Activated CD8-positive, alpha-beta T cell treated with anti-CD3 and anti-CD28 coated beads, Interleukin-2, amount 10 ng/mL, durations not matched to agents 7 days and 5 days (primary cell): Measurements from ENCODE around the gene IFT43. TPM values are rescaled to one million over a fixed set of nuclear protein-coding genes. Genes with fewer than 3 reads are reported as not detected.

Source experiments
- ATAC-seq: fragments of 150-1000 bp; cut with Tn5 transposase; one replicate; pipeline ENCODE4 v1.10.0; 2021; ENCODE audit warnings: moderate library complexity
- CTCF ChIA-PET: fragments of 350-600 bp; sonication (Branson Sonifier 250); formaldehyde crosslinking; loops from one replicate; lab custom pipeline; 2021; ENCODE audit warnings: antibody characterized with exemption; lab: Charles Lee
- POLR2A ChIA-PET: fragments of 350-600 bp; sonication (Branson Sonifier 250); formaldehyde crosslinking; loops from one replicate; lab custom pipeline; 2021; ENCODE audit warnings: antibody characterized with exemption; lab: Charles Lee
- DNase-seq: peaks from one replicate; pipeline ENCODE4 v3.0.0-alpha.2; 2020
- H3K27ac Mint-ChIP-seq: one replicate; pipeline ENCODE4 v1.8.0; 2021; ENCODE audit warnings: mild to moderate bottlenecking, mixed read lengths
- H3K27me3 Mint-ChIP-seq: one replicate; pipeline ENCODE4 v1.8.0; 2021; ENCODE audit warnings: low read depth, mixed read lengths
- H3K36me3 Mint-ChIP-seq: one replicate; pipeline ENCODE4 v1.8.0; 2021; ENCODE audit warnings: low read depth, mixed read lengths
- H3K4me1 Mint-ChIP-seq: one replicate; pipeline ENCODE4 v1.8.0; 2021; ENCODE audit warnings: low read depth, mixed read lengths
- H3K4me3 Mint-ChIP-seq: one replicate; pipeline ENCODE4 v1.8.0; 2021; ENCODE audit warnings: mild to moderate bottlenecking, mixed read lengths
- H3K9me3 Mint-ChIP-seq: one replicate; pipeline ENCODE4 v1.8.0; 2022; ENCODE audit warnings: mixed read lengths; ENCODE audit not compliant: insufficient read depth
- total RNA-seq, 2 experiments: library from RNA; stranded (reverse); gene quantifications; one replicate each; pipeline ENCODE4 v1.2.3, GENCODE V29; 2021

Gene IFT43
- total RNA-seq, 2 experiments from 2014 or later = 5.3 to 5.9 TPM

- DNase-seq (no peak), ATAC-seq (no peak)
- H3K36me3 Mint-ChIP-seq = no peaks in the 10 kb centered on the region
- ChIA-PET CTCF (no interaction called here), POLR2A (no interaction called here)
- no peaks in the 10 kb centered on the region for H3K4me1 Mint-ChIP-seq
- H3K27ac Mint-ChIP-seq = no peak overlapping the region
- H3K27me3 Mint-ChIP-seq = no peaks in the 10 kb centered on the region
- no peak overlapping the region for H3K4me3 Mint-ChIP-seq
- H3K9me3 Mint-ChIP-seq = no peaks in the 10 kb centered on the region
These were observed 113.5 kb downstream of the IFT43 start for GRCh38 chr14:76098916-76099675.

- ChIA-PET POLR2A (no interaction called here), CTCF (no interaction called here)
- DNase-seq = no peak
- Mint-ChIP-seq H3K4me1 (no peaks in the 10 kb centered on the region), H3K27me3 (no peaks in the 10 kb centered on the region), H3K27ac (no peak overlapping the region), H3K36me3 (no peaks in the 10 kb centered on the region), H3K4me3 (no peak overlapping the region), H3K9me3 (no peaks in the 10 kb centered on the region)
- ATAC-seq = no peak
These were observed 114.7 kb downstream of the IFT43 start for GRCh38 chr14:76100236-76100635.

- ChIA-PET POLR2A (no interaction called here), CTCF (no interaction called here)
- Mint-ChIP-seq H3K27ac (no peak overlapping the region), H3K9me3 (no peaks in the 10 kb centered on the region), H3K36me3 (no peaks in the 10 kb centered on the region), H3K4me3 (no peak overlapping the region), H3K27me3 (peaks cover 2% of the 10 kb centered on the region), H3K4me1 (no peaks in the 10 kb centered on the region)
- DNase-seq = no peak
- no peak for ATAC-seq
These were observed 116.1 kb downstream of the IFT43 start for GRCh38 chr14:76101391-76102379.

- POLR2A ChIA-PET = no interaction called here
- ATAC-seq = no peak
- no peaks in the 10 kb centered on the region for H3K36me3 Mint-ChIP-seq
- H3K27ac Mint-ChIP-seq = no peak overlapping the region
- peaks cover 2% of the 10 kb centered on the region for H3K27me3 Mint-ChIP-seq
- H3K4me3 Mint-ChIP-seq = no peak overlapping the region
- H3K9me3 Mint-ChIP-seq = no peaks in the 10 kb centered on the region
- DNase-seq = no peak
- CTCF ChIA-PET = no interaction called here
- no peaks in the 10 kb centered on the region for H3K4me1 Mint-ChIP-seq
These were observed 119.3 kb downstream of the IFT43 start for GRCh38 chr14:76104802-76105355.

- ChIA-PET POLR2A (no interaction called here), CTCF (no interaction called here)
- no peak for ATAC-seq
- H3K4me1 Mint-ChIP-seq = no peaks in the 10 kb centered on the region
- peaks cover 2% of the 10 kb centered on the region for H3K27me3 Mint-ChIP-seq
- no peak overlapping the region for H3K4me3 Mint-ChIP-seq
- no peaks in the 10 kb centered on the region for H3K36me3 Mint-ChIP-seq
- DNase-seq = no peak
- no peak overlapping the region for H3K27ac Mint-ChIP-seq
- no peaks in the 10 kb centered on the region for H3K9me3 Mint-ChIP-seq
These were observed 120.6 kb downstream of the IFT43 start for GRCh38 chr14:76106188-76106587.

- Mint-ChIP-seq H3K9me3 (no peaks in the 10 kb centered on the region), H3K27ac (no peak overlapping the region), H3K36me3 (no peaks in the 10 kb centered on the region), H3K4me1 (no peaks in the 10 kb centered on the region), H3K27me3 (peaks cover 2% of the 10 kb centered on the region), H3K4me3 (no peak overlapping the region)
- CTCF ChIA-PET = no interaction called here
- POLR2A ChIA-PET = no interaction called here
- DNase-seq (no peak), ATAC-seq (no peak)
These were observed 123.7 kb downstream of the IFT43 start for GRCh38 chr14:76109087-76109880.

- Mint-ChIP-seq H3K9me3 (no peaks in the 10 kb centered on the region), H3K27me3 (peaks cover 5% of the 10 kb centered on the region), H3K36me3 (no peaks in the 10 kb centered on the region), H3K4me1 (no peaks in the 10 kb centered on the region), H3K4me3 (no peak overlapping the region), H3K27ac (no peak overlapping the region)
- ChIA-PET POLR2A (no interaction called here), CTCF (no interaction called here)
- no peak for ATAC-seq
- DNase-seq = no peak
These were observed 127.5 kb downstream of the IFT43 start for GRCh38 chr14:76112889-76113624.

GRCh38 chr14:76113691-76114090 is 128.1 kb downstream of the IFT43 start:
- peaks cover 5% of the 10 kb centered on the region for H3K27me3 Mint-ChIP-seq
- no peak overlapping the region for H3K27ac Mint-ChIP-seq
- CTCF ChIA-PET = no interaction called here
- DNase-seq (no peak), ATAC-seq (no peak)
- H3K4me3 Mint-ChIP-seq = no peak overlapping the region
- POLR2A ChIA-PET = no interaction called here
- H3K4me1 Mint-ChIP-seq = no peaks in the 10 kb centered on the region
- H3K9me3 Mint-ChIP-seq = no peaks in the 10 kb centered on the region
- H3K36me3 Mint-ChIP-seq = no peaks in the 10 kb centered on the region

GRCh38 chr14:76115010-76115422 is 129.5 kb downstream of the IFT43 start:
- CTCF ChIA-PET = no interaction called here
- H3K27me3 Mint-ChIP-seq = peaks cover 5% of the 10 kb centered on the region
- POLR2A ChIA-PET = no interaction called here

GRCh38 chr14:76117789-76118484 is 132.4 kb downstream of the IFT43 start:
- Mint-ChIP-seq H3K27me3 (peaks cover 5% of the 10 kb centered on the region), H3K9me3 (no peaks in the 10 kb centered on the region), H3K36me3 (no peaks in the 10 kb centered on the region), H3K27ac (no peak overlapping the region), H3K4me3 (no peak overlapping the region), H3K4me1 (no peaks in the 10 kb centered on the region)
- CTCF ChIA-PET = no interaction called here
- DNase-seq (no peak), ATAC-seq (no peak)
- POLR2A ChIA-PET = no interaction called here

More at GRCh38 chr14:76115010-76115422, 129.5 kb downstream of the IFT43 start:
- Mint-ChIP-seq H3K27ac (no peak overlapping the region), H3K36me3 (no peaks in the 10 kb centered on the region), H3K4me1 (no peaks in the 10 kb centered on the region), H3K4me3 (no peak overlapping the region), H3K9me3 (no peaks in the 10 kb centered on the region)
- DNase-seq (no peak), ATAC-seq (no peak)
